K562 (cell line): ENCODE measurements around the gene ACP1. TPM values are rescaled to one million over a fixed set of nuclear protein-coding genes. Genes with fewer than 3 reads are reported as not detected.
A peak's percentile ranks its signal among the peaks of the same experiment; 100 is the strongest.

Experiments used
- BCL6 ChIP-seq: fragments of 250-450 bp; sonication (Bioruptor Pico); IDR thresholded peaks from 2 replicates; pipeline ENCODE4 v1.4.0; 2020
- EP400 ChIP-seq: fragments of 450-650 bp; IDR thresholded peaks from 2 replicates; pipeline ENCODE4 v1.6.1; 2017; ENCODE audit warnings: antibody characterized with exemption, mild to moderate bottlenecking, moderate library complexity
- HCFC1 ChIP-seq: IDR thresholded peaks from 2 replicates; pipeline ENCODE4 v1.6.1; 2012; ENCODE audit warnings: low read depth, low read length, improper control_type of control experiment
- HDAC3 ChIP-seq: fragments of 450-650 bp; IDR thresholded peaks from 2 replicates; pipeline ENCODE4 v1.6.1; 2018; ENCODE audit warnings: borderline replicate concordance, mild to moderate bottlenecking, moderate library complexity; ENCODE audit not compliant: partially characterized antibody
- LEF1 ChIP-seq: fragments of 450-650 bp; IDR thresholded peaks from 2 replicates; pipeline ENCODE4 v1.6.1; 2016; ENCODE audit warnings: mild to moderate bottlenecking
- MLX ChIP-seq, 2 experiments: fragments of 450-650 bp in 1 of 2; sonication (generic) in 1 of 2; formaldehyde crosslinking; conservative IDR thresholded peaks; 2 replicates each; pipeline versions ENCODE4 v1.4.0 to v1.8.1; 2020 to 2022; ENCODE audit warnings: mild to moderate bottlenecking in 1 of 2, missing genetic modification reagents in 1 of 2
- SRSF7 ChIP-seq: fragments of 200-400 bp; formaldehyde crosslinking; optimal IDR thresholded peaks from 2 replicates; pipeline ENCODE3; 2017; ENCODE audit warnings: mild to moderate bottlenecking, low read depth, low read length
- TAF7 ChIP-seq: fragments of 450-650 bp; IDR thresholded peaks from 2 replicates; pipeline ENCODE4 v1.6.1; 2016; ENCODE audit warnings: missing genetic modification characterization, missing compliant biosample characterization
- ZNF263 ChIP-seq: sonication (generic); formaldehyde crosslinking; IDR thresholded peaks from 2 replicates; pipeline ENCODE4 v1.8.0; 2022; ENCODE audit warnings: mild to moderate bottlenecking, missing genetic modification reagents, borderline replicate concordance
- ZNF318 ChIP-seq, 2 experiments: fragments of 450-650 bp; IDR thresholded peaks; 2 replicates each; pipeline ENCODE4 v1.6.1; 2016; ENCODE audit warnings: mild to moderate bottlenecking in 2 of 2, borderline replicate concordance in 1 of 2, low read depth in 1 of 2, moderate library complexity in 1 of 2
- polyA plus RNA-seq, 8 experiments: library from polyadenylated mRNA; depleted of rRNA in 4 of 8; stranded (reverse) in 5 of 8; unstranded in 3 of 8; fragments of >200 nt; fragmentation: Nextera tagmentation in 2 of 8; fragmentation: Illumina TruSeq in 1 of 8; extraction: Ambion mirVana in 2 of 8; extraction: Trizol in 1 of 8; gene quantifications; 2 replicates each; pipeline versions ENCODE4 v1.2.1 to v1.2.3, GENCODE V29; 2011 to 2014; ENCODE audit warnings: inconsistent platforms in 1 of 8, missing spikeins in 1 of 8
- total RNA-seq, 7 experiments: library from RNA; depleted of rRNA in 6 of 7; stranded (reverse); fragments of >200 nt in 6 of 7; fragmentation: Illumina TruSeq in 2 of 7; extraction: Trizol in 2 of 7; gene quantifications; 2 replicates each; pipeline versions ENCODE4 v1.2.1 to v1.2.3, GENCODE V29; 2011 to 2021; ENCODE audit warnings: low replicate concordance in 1 of 7
- TF ChIP-seq, protein P1 (sequence below): fragments of 450-650 bp; formaldehyde crosslinking; IDR thresholded peaks from 2 replicates; pipeline ENCODE4 v1.4.0; 2022; ENCODE audit warnings: missing genetic modification characterization
- TF ChIP-seq, protein P2 (sequence below): IDR thresholded peaks from 2 replicates; pipeline ENCODE4 v1.6.1; 2011; ENCODE audit warnings: borderline replicate concordance, low read depth, mild to moderate bottlenecking, moderate library complexity, low read length; ENCODE audit not compliant: insufficient read depth, poor library complexity, severe bottlenecking

ACP1 gene
- total and polyA plus RNA-seq, 9 of the 15 experiments (the other 6 are each of a cell fraction or from before 2014, with no cell fraction given) = 139 to 493 (median 189) TPM

- no peak for TF ChIP-seq MLX (CRISPR knock-in tag; conservative IDR thresholded peaks at IDR 0.05)
- TF ChIP-seq BCL6 (CRISPR knock-in tag) = no peak
- TF ChIP-seq ZNF263 (CRISPR knock-in tag) = no peak
- TF ChIP-seq, protein P1, sequence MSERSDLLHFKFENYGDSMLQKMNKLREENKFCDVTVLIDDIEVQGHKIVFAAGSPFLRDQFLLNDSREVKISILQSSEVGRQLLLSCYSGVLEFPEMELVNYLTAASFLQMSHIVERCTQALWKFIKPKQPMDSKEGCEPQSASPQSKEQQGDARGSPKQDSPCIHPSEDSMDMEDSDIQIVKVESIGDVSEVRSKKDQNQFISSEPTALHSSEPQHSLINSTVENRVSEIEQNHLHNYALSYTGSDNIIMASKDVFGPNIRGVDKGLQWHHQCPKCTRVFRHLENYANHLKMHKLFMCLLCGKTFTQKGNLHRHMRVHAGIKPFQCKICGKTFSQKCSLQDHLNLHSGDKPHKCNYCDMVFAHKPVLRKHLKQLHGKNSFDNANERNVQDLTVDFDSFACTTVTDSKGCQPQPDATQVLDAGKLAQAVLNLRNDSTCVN = no peak
- no peak for TF ChIP-seq HDAC3
- TF ChIP-seq EP400 = peak; percentile 92
- peak; percentile 63 for TF ChIP-seq TAF7 (tag)
- TF ChIP-seq LEF1 = no peak
- no peak for TF ChIP-seq ZNF318 (IDR thresholded peaks at IDR 0.05; ENCODE audit: borderline replicate concordance in 1 of 2, low read depth in 1 of 2)
- TF ChIP-seq, protein P2, sequence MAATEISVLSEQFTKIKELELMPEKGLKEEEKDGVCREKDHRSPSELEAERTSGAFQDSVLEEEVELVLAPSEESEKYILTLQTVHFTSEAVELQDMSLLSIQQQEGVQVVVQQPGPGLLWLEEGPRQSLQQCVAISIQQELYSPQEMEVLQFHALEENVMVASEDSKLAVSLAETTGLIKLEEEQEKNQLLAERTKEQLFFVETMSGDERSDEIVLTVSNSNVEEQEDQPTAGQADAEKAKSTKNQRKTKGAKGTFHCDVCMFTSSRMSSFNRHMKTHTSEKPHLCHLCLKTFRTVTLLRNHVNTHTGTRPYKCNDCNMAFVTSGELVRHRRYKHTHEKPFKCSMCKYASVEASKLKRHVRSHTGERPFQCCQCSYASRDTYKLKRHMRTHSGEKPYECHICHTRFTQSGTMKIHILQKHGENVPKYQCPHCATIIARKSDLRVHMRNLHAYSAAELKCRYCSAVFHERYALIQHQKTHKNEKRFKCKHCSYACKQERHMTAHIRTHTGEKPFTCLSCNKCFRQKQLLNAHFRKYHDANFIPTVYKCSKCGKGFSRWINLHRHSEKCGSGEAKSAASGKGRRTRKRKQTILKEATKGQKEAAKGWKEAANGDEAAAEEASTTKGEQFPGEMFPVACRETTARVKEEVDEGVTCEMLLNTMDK = no peak
- TF ChIP-seq HCFC1 = no peak; the same call in 1 of the 2 replicates
- no peak for TF ChIP-seq SRSF7
Measured at GRCh38 chr2:264493-265468, at the start of gene ACP1 (continued).
